HG03095 (cell line): ENCODE measurements around the gene GBX2.

ENCODE experiments used
- ATAC-seq: cut with Tn5 transposase; IDR thresholded peaks from one replicate; pipeline ENCODE4 v1.9.1; 2021; ENCODE audit warnings: moderate library complexity; ENCODE audit not compliant: unreplicated experiment

GBX2 gene

DNA sequence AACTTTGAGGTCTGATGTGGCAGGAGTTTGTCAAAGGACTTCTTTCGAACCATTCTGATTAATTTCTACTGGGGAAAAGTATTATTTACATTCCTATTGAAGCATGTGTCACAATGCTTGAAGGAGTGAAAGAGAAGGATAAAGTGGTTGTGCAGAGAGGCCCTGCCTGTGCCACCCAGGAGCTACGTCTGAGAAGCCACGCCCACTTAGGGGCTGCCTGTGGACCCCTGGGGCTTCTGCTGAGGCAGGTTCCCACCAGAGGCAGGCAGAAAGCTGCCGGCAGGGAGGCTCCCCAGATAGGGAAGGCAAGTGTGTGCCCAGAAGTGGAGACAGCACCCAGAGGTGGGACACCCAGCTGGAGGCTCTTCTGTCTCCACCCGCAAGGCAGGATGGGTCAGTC lies 47.4 kb downstream of the GBX2 start:
- no peak for ATAC-seq

DNA sequence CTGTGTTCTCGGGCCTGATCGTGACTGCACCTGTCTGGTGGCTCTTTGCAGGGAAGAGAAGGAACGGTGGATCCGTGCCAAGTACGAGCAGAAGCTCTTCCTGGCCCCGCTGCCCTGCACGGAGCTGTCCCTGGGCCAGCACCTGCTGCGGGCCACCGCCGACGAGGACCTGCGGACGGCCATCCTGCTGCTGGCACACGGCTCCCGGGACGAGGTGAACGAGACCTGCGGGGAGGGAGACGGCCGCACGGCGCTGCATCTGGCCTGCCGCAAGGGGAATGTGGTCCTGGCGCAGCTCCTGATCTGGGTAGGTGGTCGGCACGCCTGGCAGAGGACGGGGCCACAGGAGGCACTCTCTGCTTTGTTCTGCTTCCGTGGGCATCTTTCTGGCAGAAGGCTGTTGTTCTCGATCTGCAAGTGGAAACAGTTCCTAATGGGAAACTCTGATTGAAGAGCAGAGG lies 48.0 kb downstream of the GBX2 start:
- no peak for ATAC-seq

DNA sequence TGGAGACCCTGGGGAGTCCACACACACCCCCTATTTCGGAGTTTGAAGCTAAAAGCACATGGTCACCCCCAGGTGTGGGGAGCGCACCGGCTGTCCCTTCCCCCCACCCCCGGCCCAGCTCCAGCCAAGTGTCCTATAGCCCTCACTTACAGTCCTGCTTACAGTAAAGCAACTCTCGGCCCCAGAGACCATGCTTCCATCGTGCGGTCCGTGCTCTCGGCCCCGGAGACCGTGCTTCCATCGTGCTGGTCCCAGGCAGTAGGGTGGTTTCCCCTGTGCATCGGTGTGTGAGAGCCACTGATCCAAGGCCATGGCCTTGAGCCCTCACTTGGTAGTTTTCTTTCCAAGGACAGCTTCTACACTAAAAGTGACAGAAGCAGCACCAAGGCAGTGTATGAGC lies 48.7 kb downstream of the GBX2 start:
- no peak for ATAC-seq

DNA sequence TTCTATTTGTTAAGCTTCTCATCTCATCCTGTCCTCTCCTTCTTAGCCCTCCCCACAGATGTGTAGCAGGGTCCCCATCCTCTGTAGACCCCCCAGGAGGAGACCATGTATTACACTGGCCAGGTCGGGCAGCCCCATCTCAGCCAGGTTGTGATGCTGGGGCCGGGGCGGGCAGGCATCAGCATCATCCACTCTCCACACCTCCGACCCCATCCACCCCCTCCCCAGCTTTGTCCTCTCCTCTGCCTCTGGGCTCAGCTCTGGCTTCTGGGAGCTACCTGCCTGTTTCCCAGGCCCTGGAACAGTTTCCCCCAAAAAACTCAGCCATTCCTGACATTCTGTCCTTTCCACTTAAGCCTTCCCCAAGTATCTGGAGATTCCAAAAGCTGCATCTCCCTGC lies 49.2 kb downstream of the GBX2 start:
- ATAC-seq, result no peak

DNA sequence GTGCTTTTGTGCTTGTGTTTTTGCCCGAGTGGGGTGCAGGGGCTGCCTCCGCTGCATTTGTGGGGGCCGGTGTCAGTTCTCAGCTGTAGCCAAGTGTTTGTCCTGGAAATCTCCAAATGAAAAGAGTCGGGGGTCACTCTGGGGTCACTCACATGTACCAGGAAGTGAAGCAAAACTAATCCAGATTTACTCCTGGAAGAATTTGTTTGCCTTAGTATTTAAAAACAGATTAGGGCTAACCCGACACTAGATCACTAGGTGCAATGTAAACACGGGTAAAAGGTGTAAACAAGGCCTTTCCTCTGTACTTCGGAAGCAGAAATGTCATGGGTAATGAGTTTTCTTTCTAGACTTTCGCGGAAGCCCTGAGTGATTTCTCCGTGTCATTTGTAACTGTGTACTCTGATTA lies 50.3 kb downstream of the GBX2 start:
- no peak for ATAC-seq

DNA sequence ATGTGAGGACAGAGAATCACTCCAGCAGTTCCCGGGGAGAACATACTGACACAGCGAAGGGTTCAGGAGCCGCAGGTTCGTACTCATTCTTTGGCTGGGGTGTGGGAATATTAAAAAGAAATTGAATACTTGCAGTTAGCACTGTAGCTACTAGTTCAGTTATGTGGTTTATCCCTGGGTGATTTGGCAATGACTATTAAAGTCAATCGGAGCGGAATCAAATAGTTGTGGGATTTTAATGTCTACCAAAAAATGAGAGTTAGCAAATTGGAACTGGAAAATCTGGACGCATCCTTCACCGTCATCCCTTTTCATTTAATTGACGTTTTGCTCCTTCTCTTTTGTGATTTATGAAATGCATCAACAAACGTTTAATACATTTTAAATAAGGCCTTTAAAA lies 50.8 kb downstream of the GBX2 start:
- no peak for ATAC-seq
